ENCODE results near the gene SPATA20. TPM values are rescaled to one million over a fixed set of nuclear protein-coding genes. Genes with fewer than 3 reads are reported as not detected.
A peak's percentile ranks its signal among the peaks of the same experiment; 100 is the strongest.

SPATA20 gene
- total and polyA plus RNA-seq, 9 donors = 24.4 to 37.6 (median 32.5) TPM

DNA sequence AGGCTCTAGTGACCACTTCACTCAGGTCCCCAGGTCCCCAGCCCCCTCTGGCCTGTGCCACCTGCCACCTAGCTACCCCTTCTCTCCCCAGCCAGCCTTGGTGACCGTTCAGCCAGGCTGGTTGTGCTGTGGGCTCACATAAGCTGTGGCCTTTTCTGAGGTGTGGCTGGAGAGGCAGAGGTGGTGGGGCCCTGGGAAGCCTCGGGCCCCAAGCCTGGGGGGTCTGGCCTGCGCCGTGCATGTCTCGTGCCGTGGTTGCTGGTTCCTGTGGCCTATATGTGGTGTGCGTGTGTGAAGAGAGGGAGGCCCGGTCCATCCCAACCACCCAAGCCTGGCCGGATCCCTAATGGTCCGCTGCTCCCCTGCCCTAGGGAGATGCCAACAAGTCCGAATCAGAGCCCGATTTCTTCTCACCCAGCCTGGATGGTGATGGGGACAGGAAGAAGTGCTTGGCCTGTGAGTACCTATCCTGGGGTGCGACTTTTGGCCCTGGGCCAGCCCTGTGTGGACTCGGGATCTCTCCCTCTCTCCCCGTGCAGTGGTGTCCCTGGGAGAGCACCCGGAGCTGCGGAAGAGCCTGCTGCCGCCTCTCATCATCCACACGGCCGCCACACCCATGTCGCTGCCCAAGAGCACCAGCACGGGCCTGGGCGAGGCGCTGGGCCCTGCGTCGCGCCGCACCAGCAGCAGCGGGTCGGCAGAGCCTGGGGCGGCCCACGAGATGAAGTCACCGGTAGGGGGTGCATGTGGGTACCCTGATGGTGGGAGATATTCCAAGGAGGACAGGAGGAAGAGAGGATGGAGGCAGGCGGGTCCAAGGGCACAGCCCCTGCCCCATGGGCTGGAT lies 49.4 kb downstream of the SPATA20 start:
- 60% methylated on average over 26 of the region's 34 CpGs for WGBS (ENCODE audit: insufficient coverage)
- DNase-seq = no peak
- H3K27ac ChIP-seq (ENCODE audit: low read length) = no peak overlapping the region
- peaks cover 8% of the 10 kb centered on the region for H3K27me3 ChIP-seq (ENCODE audit: control insufficient read depth, insufficient read depth, low read length)
- H3K36me3 ChIP-seq (ENCODE audit: control insufficient read depth, insufficient read depth, low read length) = no peaks in the 10 kb centered on the region
- H3K4me3 ChIP-seq (ENCODE audit: low read length) = no peak overlapping the region
- H3K9me3 ChIP-seq (replicated peaks; ENCODE audit: control insufficient read depth, low read depth, low read length) = no peaks in the 10 kb centered on the region
- H3K4me1 ChIP-seq (ENCODE audit: control insufficient read depth, insufficient read depth, low read length) = peaks cover 29% of the 10 kb centered on the region

GRCh38 chr17:50598487-50598886 lies 51.5 kb downstream of the SPATA20 start:
- Histone ChIP-seq H3K27me3 (ENCODE audit: control insufficient read depth, insufficient read depth, low read length) (peaks cover 9% of the 10 kb centered on the region), H3K27ac (ENCODE audit: low read length) (no peak overlapping the region), H3K4me3 (ENCODE audit: low read length) (no peak overlapping the region), H3K36me3 (ENCODE audit: control insufficient read depth, insufficient read depth, low read length) (peaks cover 4% of the 10 kb centered on the region), H3K9me3 (replicated peaks; ENCODE audit: control insufficient read depth, low read depth, low read length) (no peaks in the 10 kb centered on the region), H3K4me1 (ENCODE audit: control insufficient read depth, insufficient read depth, low read length) (peaks cover 32% of the 10 kb centered on the region)
- no peak for DNase-seq
- WGBS (ENCODE audit: insufficient coverage) = 88% methylated on average over 1 of the region's 5 CpGs

GRCh38 chr17:50599606-50600005 lies 52.6 kb downstream of the SPATA20 start:
- H3K4me1 ChIP-seq (ENCODE audit: control insufficient read depth, insufficient read depth, low read length) = peaks cover 32% of the 10 kb centered on the region

DNA sequence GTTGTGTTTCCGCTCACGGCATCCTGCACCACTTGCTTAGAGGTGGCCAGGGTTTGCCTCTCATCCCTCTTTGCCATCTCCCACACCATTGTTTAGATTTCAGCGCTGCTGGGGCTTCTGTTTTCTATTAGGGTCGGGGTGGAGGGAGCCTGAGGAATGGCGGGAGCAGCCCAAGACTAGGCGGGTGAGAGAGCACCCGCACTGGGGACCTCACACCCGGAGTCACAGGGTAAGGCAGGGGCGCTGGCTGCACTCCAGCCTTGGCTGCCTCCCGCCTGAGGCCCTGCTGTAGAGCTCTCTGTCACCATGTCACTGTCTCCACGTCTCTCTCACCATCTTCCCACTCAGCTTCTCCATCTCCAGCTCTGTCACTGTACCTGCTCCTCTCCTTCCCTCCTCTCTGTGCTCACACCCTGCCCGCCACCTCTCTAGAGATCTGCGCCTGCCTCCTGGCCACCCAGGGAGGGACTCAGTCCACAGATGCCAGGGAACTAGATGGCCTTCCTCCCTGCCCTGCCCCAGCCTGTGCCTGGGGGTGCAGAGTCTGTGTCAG lies 54.9 kb downstream of the SPATA20 start:
- no peaks in the 10 kb centered on the region for H3K9me3 ChIP-seq (replicated peaks; ENCODE audit: control insufficient read depth, low read depth, low read length)
- 54% methylated on average over 9 of the region's 13 CpGs for whole genome bisulfite sequencing (ENCODE audit: insufficient coverage)
- H3K4me1 ChIP-seq (ENCODE audit: control insufficient read depth, insufficient read depth, low read length) = peaks cover 48% of the 10 kb centered on the region
- H3K27ac ChIP-seq (ENCODE audit: low read length) = no peak overlapping the region
- peaks cover 4% of the 10 kb centered on the region for H3K27me3 ChIP-seq (ENCODE audit: control insufficient read depth, insufficient read depth, low read length)
- H3K4me3 ChIP-seq (ENCODE audit: low read length) = no peak overlapping the region
- no peak for DNase-seq
- H3K36me3 ChIP-seq (ENCODE audit: control insufficient read depth, insufficient read depth, low read length) = peaks cover 4% of the 10 kb centered on the region

More at GRCh38 chr17:50599606-50600005, 52.6 kb downstream of the SPATA20 start:
- Histone ChIP-seq H3K9me3 (replicated peaks; ENCODE audit: control insufficient read depth, low read depth, low read length) (no peaks in the 10 kb centered on the region), H3K4me3 (ENCODE audit: low read length) (no peak overlapping the region), H3K27me3 (ENCODE audit: control insufficient read depth, insufficient read depth, low read length) (peaks cover 6% of the 10 kb centered on the region), H3K36me3 (ENCODE audit: control insufficient read depth, insufficient read depth, low read length) (peaks cover 4% of the 10 kb centered on the region), H3K27ac (ENCODE audit: low read length) (no peak overlapping the region)
- DNase-seq = no peak
- 92% methylated on average over 12 of the region's 15 CpGs for WGBS (ENCODE audit: insufficient coverage)

DNA sequence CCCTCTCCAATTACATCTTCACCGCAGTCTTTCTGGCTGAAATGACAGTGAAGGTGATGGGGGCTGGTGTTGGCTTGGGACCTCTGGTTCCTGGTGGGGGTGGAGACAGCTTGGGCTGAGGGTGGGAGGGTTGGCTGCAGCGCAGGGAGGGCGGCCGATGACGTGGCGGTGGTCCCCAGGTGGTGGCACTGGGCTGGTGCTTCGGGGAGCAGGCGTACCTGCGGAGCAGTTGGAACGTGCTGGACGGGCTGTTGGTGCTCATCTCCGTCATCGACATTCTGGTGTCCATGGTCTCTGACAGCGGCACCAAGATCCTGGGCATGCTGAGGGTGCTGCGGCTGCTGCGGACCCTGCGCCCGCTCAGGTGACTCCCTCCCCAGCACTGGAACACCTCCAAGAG lies 55.9 kb downstream of the SPATA20 start:
- Histone ChIP-seq H3K4me3 (ENCODE audit: low read length) (no peak overlapping the region), H3K4me1 (ENCODE audit: control insufficient read depth, insufficient read depth, low read length) (peaks cover 52% of the 10 kb centered on the region), H3K36me3 (ENCODE audit: control insufficient read depth, insufficient read depth, low read length) (peaks cover 4% of the 10 kb centered on the region), H3K27ac (ENCODE audit: low read length) (no peak overlapping the region), H3K9me3 (replicated peaks; ENCODE audit: control insufficient read depth, low read depth, low read length) (no peaks in the 10 kb centered on the region), H3K27me3 (ENCODE audit: control insufficient read depth, insufficient read depth, low read length) (peaks cover 8% of the 10 kb centered on the region)
- DNase-seq = no peak
- 88% methylated on average over 17 of the region's 18 CpGs for WGBS (ENCODE audit: insufficient coverage)

GRCh38 chr17:50603340-50603739 lies 56.4 kb downstream of the SPATA20 start:
- peaks cover 52% of the 10 kb centered on the region for H3K4me1 ChIP-seq (ENCODE audit: control insufficient read depth, insufficient read depth, low read length)
- no peaks in the 10 kb centered on the region for H3K9me3 ChIP-seq (replicated peaks; ENCODE audit: control insufficient read depth, low read depth, low read length)
- H3K27me3 ChIP-seq (ENCODE audit: control insufficient read depth, insufficient read depth, low read length) = peaks cover 8% of the 10 kb centered on the region
- no peak overlapping the region for H3K4me3 ChIP-seq (ENCODE audit: low read length)
- H3K27ac ChIP-seq (ENCODE audit: low read length) = no peak overlapping the region
- WGBS (ENCODE audit: insufficient coverage) = 58% methylated on average over 7 of the region's 9 CpGs
- no peak for DNase-seq
- H3K36me3 ChIP-seq (ENCODE audit: control insufficient read depth, insufficient read depth, low read length) = peaks cover 4% of the 10 kb centered on the region

- peaks cover 10% of the 10 kb centered on the region for H3K27me3 ChIP-seq (ENCODE audit: control insufficient read depth, insufficient read depth, low read length)
- H3K36me3 ChIP-seq (ENCODE audit: control insufficient read depth, insufficient read depth, low read length) = peaks cover 4% of the 10 kb centered on the region
- H3K27ac ChIP-seq (ENCODE audit: low read length) = peak overlapping the region; percentile 40
- H3K9me3 ChIP-seq (replicated peaks; ENCODE audit: control insufficient read depth, low read depth, low read length) = no peaks in the 10 kb centered on the region
- H3K4me3 ChIP-seq (ENCODE audit: low read length) = no peak overlapping the region
- H3K4me1 ChIP-seq (ENCODE audit: control insufficient read depth, insufficient read depth, low read length) = peaks cover 61% of the 10 kb centered on the region
- DNase-seq = peak; percentile 98
- WGBS (ENCODE audit: insufficient coverage) = 0% methylated on average over 8 of the region's 13 CpGs
These were observed 57.5 kb downstream of the SPATA20 start for GRCh38 chr17:50604513-50604912.

DNA sequence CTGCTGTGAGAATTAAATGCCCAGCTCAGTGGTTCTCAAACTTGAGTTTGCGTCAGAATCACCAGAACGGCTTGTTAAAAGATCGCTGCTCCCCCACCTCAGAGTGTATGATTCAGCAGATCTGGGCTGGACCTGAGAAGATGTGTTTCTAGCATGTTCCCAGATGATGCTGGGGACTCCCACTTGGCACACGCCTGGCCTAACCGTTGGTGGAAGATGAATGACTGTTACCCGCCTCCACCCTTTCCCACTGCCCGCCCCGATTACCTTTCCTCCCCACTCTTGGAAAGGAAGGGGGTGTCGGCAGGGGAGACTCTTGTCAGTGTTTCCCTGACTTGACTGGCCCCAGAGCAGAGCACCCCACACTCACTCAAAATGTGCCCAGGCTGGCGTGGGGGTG lies 58.5 kb downstream of the SPATA20 start:
- Histone ChIP-seq H3K4me1 (ENCODE audit: control insufficient read depth, insufficient read depth, low read length) (peaks cover 63% of the 10 kb centered on the region), H3K27me3 (ENCODE audit: control insufficient read depth, insufficient read depth, low read length) (peaks cover 10% of the 10 kb centered on the region), H3K4me3 (ENCODE audit: low read length) (no peak overlapping the region), H3K36me3 (ENCODE audit: control insufficient read depth, insufficient read depth, low read length) (peaks cover 4% of the 10 kb centered on the region), H3K27ac (ENCODE audit: low read length) (no peak overlapping the region), H3K9me3 (replicated peaks; ENCODE audit: control insufficient read depth, low read depth, low read length) (no peaks in the 10 kb centered on the region)
- DNase-seq = peak; percentile 45
- 75% methylated on average over 4 of the region's 10 CpGs for WGBS (ENCODE audit: insufficient coverage)

Other genes with a start within 250 kb of the SPATA20 start
- 25.3 TPM for gene XYLT2, start 201.0 kb upstream of the SPATA20 start, total RNA-seq
- 10 to 100 TPM; 16.7 to 26.7 (median 22.5) TPM for gene XYLT2, start 201.0 kb upstream of the SPATA20 start, polyA plus RNA-seq (ENCODE audit: insufficient read depth in 1 of 8, insufficient read length in 8 of 8, low replicate concordance in 1 of 8)
- gene MRPL27, start 174.0 kb upstream of the SPATA20 start, total RNA-seq = 81.5 TPM
- gene MRPL27, start 174.0 kb upstream of the SPATA20 start, polyA plus RNA-seq (ENCODE audit: insufficient read depth in 1 of 8, insufficient read length in 8 of 8, low replicate concordance in 1 of 8) = 10 to 100 TPM; 52.4 to 67.0 (median 60.5) TPM
- gene EME1, start 173.9 kb upstream of the SPATA20 start, total RNA-seq = 4.3 TPM
- gene EME1, start 173.9 kb upstream of the SPATA20 start, polyA plus RNA-seq (ENCODE audit: insufficient read depth in 1 of 8, insufficient read length in 8 of 8, low replicate concordance in 1 of 8) = 1 to 10 TPM; 4.9 to 7.7 (median 5.4) TPM
- gene LRRC59, start 149.7 kb upstream of the SPATA20 start, total RNA-seq = 41.7 TPM
- 10 to 100 TPM; 48.4 to 84.2 (median 60.3) TPM for gene LRRC59, start 149.7 kb upstream of the SPATA20 start, polyA plus RNA-seq (ENCODE audit: insufficient read depth in 1 of 8, insufficient read length in 8 of 8, low replicate concordance in 1 of 8)
- gene ACSF2, start 121.0 kb upstream of the SPATA20 start, total RNA-seq = 62.4 TPM
- gene ACSF2, start 121.0 kb upstream of the SPATA20 start, polyA plus RNA-seq (ENCODE audit: insufficient read depth in 1 of 8, insufficient read length in 8 of 8, low replicate concordance in 1 of 8) = 10 to 100 TPM; 60.4 to 81.6 (median 66.8) TPM
- gene CHAD, start 78.3 kb upstream of the SPATA20 start, total RNA-seq = 2.4 TPM
- gene CHAD, start 78.3 kb upstream of the SPATA20 start, polyA plus RNA-seq (ENCODE audit: insufficient read depth in 1 of 8, insufficient read length in 8 of 8, low replicate concordance in 1 of 8) = 10 to 100 TPM in 1 of 8 donors, 1 to 10 TPM in 7; 4.4 to 13.5 (median 5.3) TPM
- 23.9 TPM for gene RSAD1, start 68.3 kb upstream of the SPATA20 start, total RNA-seq
- gene RSAD1, start 68.3 kb upstream of the SPATA20 start, polyA plus RNA-seq (ENCODE audit: insufficient read depth in 1 of 8, insufficient read length in 8 of 8, low replicate concordance in 1 of 8) = 10 to 100 TPM; 29.6 to 42.0 (median 36.0) TPM
- 0.66 TPM for gene MYCBPAP, start 38.7 kb upstream of the SPATA20 start, total RNA-seq
- 1 to 10 TPM in 3 of 8 donors, under 1 TPM in 5; 0.67 to 2.3 (median 0.88) TPM for gene MYCBPAP, start 38.7 kb upstream of the SPATA20 start, polyA plus RNA-seq (ENCODE audit: insufficient read depth in 1 of 8, insufficient read length in 8 of 8, low replicate concordance in 1 of 8)
- 0.18 TPM for gene EPN3, start 14.4 kb upstream of the SPATA20 start, total RNA-seq
- gene EPN3, start 14.4 kb upstream of the SPATA20 start, polyA plus RNA-seq (ENCODE audit: insufficient read depth in 1 of 8, insufficient read length in 8 of 8, low replicate concordance in 1 of 8) = 1 to 10 TPM in 5 of 8 donors, under 1 TPM in 3; 0.67 to 3.0 (median 1.1) TPM
- gene CACNA1G, start 13.5 kb downstream of the SPATA20 start, total RNA-seq = 5.9 TPM
- 10 to 100 TPM in 2 of 8 donors, 1 to 10 TPM in 6; 4.6 to 16.3 (median 8.3) TPM for gene CACNA1G, start 13.5 kb downstream of the SPATA20 start, polyA plus RNA-seq (ENCODE audit: insufficient read depth in 1 of 8, insufficient read length in 8 of 8, low replicate concordance in 1 of 8)
- gene ABCC3, start 87.7 kb downstream of the SPATA20 start, total RNA-seq = 0.27 TPM
- gene ABCC3, start 87.7 kb downstream of the SPATA20 start, polyA plus RNA-seq (ENCODE audit: insufficient read depth in 1 of 8, insufficient read length in 8 of 8, low replicate concordance in 1 of 8) = 1 to 10 TPM in 3 of 8 donors, under 1 TPM in 5; 0.24 to 8.0 (median 0.44) TPM
- 31.8 TPM for gene ANKRD40, start 160.7 kb downstream of the SPATA20 start, total RNA-seq
- gene ANKRD40, start 160.7 kb downstream of the SPATA20 start, polyA plus RNA-seq (ENCODE audit: insufficient read depth in 1 of 8, insufficient read length in 8 of 8, low replicate concordance in 1 of 8) = 10 to 100 TPM; 33.2 to 43.2 (median 37.3) TPM
- 76.3 TPM for gene LUC7L3, start 172.4 kb downstream of the SPATA20 start, total RNA-seq
- 100 to 1,000 TPM; 247 to 302 (median 260) TPM for gene LUC7L3, start 172.4 kb downstream of the SPATA20 start, polyA plus RNA-seq (ENCODE audit: insufficient read depth in 1 of 8, insufficient read length in 8 of 8, low replicate concordance in 1 of 8)
- not detected for gene ANKRD40CL, start 220.3 kb downstream of the SPATA20 start, total RNA-seq
- under 1 TPM in 5 of 8 donors, not detected in 3; 0.21 to 0.56 (median 0.23) TPM for gene ANKRD40CL, start 220.3 kb downstream of the SPATA20 start, polyA plus RNA-seq (ENCODE audit: insufficient read depth in 1 of 8, insufficient read length in 8 of 8, low replicate concordance in 1 of 8)